ENCODE measurements around the gene STIP1.

STIP1 gene

GRCh38 chr11:64234647-64235379 is 48.8 kb downstream of the STIP1 start:
- TF ChIP-seq Cebpa-rat (IDR thresholded peaks at IDR 0.05): no peak
- Histone ChIP-seq H3K9me3 (no peaks in the 10 kb centered on the region), H3K27me3 (no peaks in the 10 kb centered on the region), H3K36me3 (peaks cover 32% of the 10 kb centered on the region), H3K4me3 (peak overlapping the region; percentile 77), H4K20me1 (peaks cover 12% of the 10 kb centered on the region), H3K27ac (peak overlapping the region; percentile 72; the same call in 1 of the 2 replicates), H3K4me1 (peaks cover 81% of the 10 kb centered on the region), H3K4me2 (peak overlapping the region; percentile 95), H3K9ac (peak overlapping the region; percentile 76)

- H3K36me3 ChIP-seq: peaks cover 32% of the 10 kb centered on the region
- H3K27me3 ChIP-seq: no peaks in the 10 kb centered on the region
- H3K9ac ChIP-seq: peak overlapping the region; percentile 76
- H3K4me3 ChIP-seq: peak overlapping the region; percentile 77
- no peak for TF ChIP-seq Cebpa-rat (IDR thresholded peaks at IDR 0.05)
- H4K20me1 ChIP-seq: peaks cover 12% of the 10 kb centered on the region
- no peaks in the 10 kb centered on the region for H3K9me3 ChIP-seq
- peak overlapping the region; percentile 95 for H3K4me2 ChIP-seq
- H3K27ac ChIP-seq: no peak overlapping the region
- peaks cover 87% of the 10 kb centered on the region for H3K4me1 ChIP-seq
Measured at GRCh38 chr11:64235437-64236161, 49.6 kb downstream of the STIP1 start.

- peaks cover 32% of the 10 kb centered on the region for H3K36me3 ChIP-seq
- H3K4me2 ChIP-seq: peak overlapping the region; percentile 6; the same call in 1 of the 2 replicates
Measured at GRCh38 chr11:64237484-64237951, 51.5 kb downstream of the STIP1 start.

GRCh38 chr11:64238076-64238475 is 52.1 kb downstream of the STIP1 start:
- Histone ChIP-seq H3K36me3 (peaks cover 34% of the 10 kb centered on the region), H4K20me1 (peaks cover 28% of the 10 kb centered on the region), H3K4me2 (peak overlapping the region; percentile 6; the same call in 1 of the 2 replicates), H3K9ac (peak overlapping the region; percentile 50), H3K27ac (peak overlapping the region; percentile 41; the same call in 1 of the 2 replicates), H3K9me3 (no peaks in the 10 kb centered on the region), H3K4me1 (peaks cover 75% of the 10 kb centered on the region), H3K4me3 (no peak overlapping the region), H3K27me3 (no peaks in the 10 kb centered on the region)
- TF ChIP-seq Cebpa-rat (IDR thresholded peaks at IDR 0.05): no peak

More at GRCh38 chr11:64237484-64237951, 51.5 kb downstream of the STIP1 start:
- H3K4me3 ChIP-seq: no peak overlapping the region
- H4K20me1 ChIP-seq: peaks cover 22% of the 10 kb centered on the region
- peak overlapping the region; percentile 22; the same call in 1 of the 2 replicates for H3K27ac ChIP-seq
- no peak for TF ChIP-seq Cebpa-rat (IDR thresholded peaks at IDR 0.05)
- peaks cover 75% of the 10 kb centered on the region for H3K4me1 ChIP-seq
- no peaks in the 10 kb centered on the region for H3K9me3 ChIP-seq
- H3K9ac ChIP-seq: 0 out of 2 replicates have a peak overlapping the region, but pooled peaks have one; percentile 50
- no peaks in the 10 kb centered on the region for H3K27me3 ChIP-seq

- Histone ChIP-seq H3K4me3 (no peak overlapping the region), H3K27me3 (no peaks in the 10 kb centered on the region), H3K4me1 (peaks cover 75% of the 10 kb centered on the region), H3K9me3 (no peaks in the 10 kb centered on the region), H3K4me2 (0 out of 2 replicates have a peak overlapping the region, but pooled peaks have one; percentile 6), H3K9ac (peak overlapping the region; percentile 16; the same call in 1 of the 2 replicates), H4K20me1 (peaks cover 37% of the 10 kb centered on the region), H3K27ac (0 out of 2 replicates have a peak overlapping the region, but pooled peaks have one; percentile 41), H3K36me3 (peaks cover 44% of the 10 kb centered on the region)
- no peak for TF ChIP-seq Cebpa-rat (IDR thresholded peaks at IDR 0.05)
Measured at GRCh38 chr11:64238999-64239398, 53.0 kb downstream of the STIP1 start.

- Histone ChIP-seq H3K4me3 (peak overlapping the region; percentile 97), H3K4me2 (peak overlapping the region; percentile 98), H3K9ac (peak overlapping the region; percentile 97), H4K20me1 (peaks cover 45% of the 10 kb centered on the region), H3K9me3 (no peaks in the 10 kb centered on the region), H3K4me1 (peaks cover 83% of the 10 kb centered on the region), H3K27ac (peak overlapping the region; percentile 93), H3K36me3 (peaks cover 52% of the 10 kb centered on the region), H3K27me3 (no peaks in the 10 kb centered on the region)
- no peak for TF ChIP-seq Cebpa-rat (IDR thresholded peaks at IDR 0.05)
Measured at GRCh38 chr11:64239662-64240434, 53.9 kb downstream of the STIP1 start.

- Histone ChIP-seq H4K20me1 (peaks cover 46% of the 10 kb centered on the region), H3K4me2 (peak within 1 kb of the TSS; percentile 98), H3K9ac (peak within 1 kb of the TSS; percentile 97), H3K9me3 (no peaks in the 10 kb centered on the region), H3K27ac (peak within 1 kb of the TSS; percentile 94), H3K36me3 (peaks cover 55% of the 10 kb centered on the region), H3K4me1 (peaks cover 79% of the 10 kb centered on the region), H3K4me3 (peak within 1 kb of the TSS; percentile 97), H3K27me3 (no peaks in the 10 kb centered on the region)
- no peak for TF ChIP-seq Cebpa-rat (IDR thresholded peaks at IDR 0.05)
Measured at GRCh38 chr11:64240435-64241240, 54.7 kb downstream of the STIP1 start, which contains the start of gene FKBP2. Gene FKBP2, plus strand, starts transcription at chr11:64241095. Its CDS starts 1,293 bp downstream, at chr11:64242388.

GRCh38 chr11:64241241-64241490 is 55.2 kb downstream of the STIP1 start:
- TF ChIP-seq Cebpa-rat (IDR thresholded peaks at IDR 0.05): no peak
- Histone ChIP-seq H3K4me2 (peak overlapping the region; percentile 98), H3K36me3 (peaks cover 55% of the 10 kb centered on the region), H3K4me3 (peak overlapping the region; percentile 97), H3K4me1 (peaks cover 73% of the 10 kb centered on the region), H3K27me3 (no peaks in the 10 kb centered on the region), H3K27ac (peak overlapping the region; percentile 93), H3K9me3 (no peaks in the 10 kb centered on the region), H3K9ac (peak overlapping the region; percentile 97), H4K20me1 (peaks cover 42% of the 10 kb centered on the region)
